ENCODE results near the gene KCTD16. TPM values are rescaled to one million over a fixed set of nuclear protein-coding genes. Genes with fewer than 3 reads are reported as not detected.

KCTD16 gene
- total and polyA plus RNA-seq, 2 donors (not counting 1 experiment from before 2014, with no cell fraction given) = not detected

GRCh38 chr5:144210655-144211054 lies 40.0 kb downstream of the KCTD16 start:
- TF ChIP-seq EZH2 (IDR thresholded peaks at IDR 0.05; ENCODE audit: borderline replicate concordance, insufficient read depth, low read depth, low read length, poor library complexity, severe bottlenecking) = no peak
- TF ChIP-seq, protein P1, sequence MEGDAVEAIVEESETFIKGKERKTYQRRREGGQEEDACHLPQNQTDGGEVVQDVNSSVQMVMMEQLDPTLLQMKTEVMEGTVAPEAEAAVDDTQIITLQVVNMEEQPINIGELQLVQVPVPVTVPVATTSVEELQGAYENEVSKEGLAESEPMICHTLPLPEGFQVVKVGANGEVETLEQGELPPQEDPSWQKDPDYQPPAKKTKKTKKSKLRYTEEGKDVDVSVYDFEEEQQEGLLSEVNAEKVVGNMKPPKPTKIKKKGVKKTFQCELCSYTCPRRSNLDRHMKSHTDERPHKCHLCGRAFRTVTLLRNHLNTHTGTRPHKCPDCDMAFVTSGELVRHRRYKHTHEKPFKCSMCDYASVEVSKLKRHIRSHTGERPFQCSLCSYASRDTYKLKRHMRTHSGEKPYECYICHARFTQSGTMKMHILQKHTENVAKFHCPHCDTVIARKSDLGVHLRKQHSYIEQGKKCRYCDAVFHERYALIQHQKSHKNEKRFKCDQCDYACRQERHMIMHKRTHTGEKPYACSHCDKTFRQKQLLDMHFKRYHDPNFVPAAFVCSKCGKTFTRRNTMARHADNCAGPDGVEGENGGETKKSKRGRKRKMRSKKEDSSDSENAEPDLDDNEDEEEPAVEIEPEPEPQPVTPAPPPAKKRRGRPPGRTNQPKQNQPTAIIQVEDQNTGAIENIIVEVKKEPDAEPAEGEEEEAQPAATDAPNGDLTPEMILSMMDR (IDR thresholded peaks at IDR 0.05) = no peak
- Histone ChIP-seq H3K4me1 (ENCODE audit: control insufficient read depth in 2 of 2, insufficient read depth in 2 of 2, low read length in 2 of 2) (no peaks in the 10 kb centered on the region), H3K79me2 (ENCODE audit: control insufficient read depth, insufficient read depth, low read length) (no peaks in the 10 kb centered on the region), H3K4me3 (ENCODE audit: control extremely low read depth in 1 of 5, extremely low read depth in 1 of 5, insufficient read depth in 1 of 5, low read depth in 2 of 5, low read length in 4 of 5) (no peak overlapping the region), H3K36me3 (replicated peaks in 1 of 2; ENCODE audit: control extremely low read depth in 1 of 2, control insufficient read depth in 1 of 2, extremely low read depth in 1 of 2, insufficient read depth in 2 of 2, low read length in 1 of 2) (no peaks in the 10 kb centered on the region), H2AFZ (ENCODE audit: insufficient read depth, low read depth, low read length, poor library complexity, severe bottlenecking) (no peak overlapping the region), H4K20me1 (ENCODE audit: control insufficient read depth, insufficient read depth, low read length, poor library complexity, severe bottlenecking) (no peaks in the 10 kb centered on the region), H3K9me3 (ENCODE audit: control extremely low read depth in 1 of 3, control insufficient read depth in 2 of 3, insufficient read depth in 1 of 3, low read length in 2 of 3) (no peaks in the 10 kb centered on the region), H3K9ac (ENCODE audit: low read length) (no peak overlapping the region), H3K27me3 (replicated peaks in 1 of 4; ENCODE audit: control extremely low read depth in 1 of 4, control insufficient read depth in 3 of 4, insufficient read depth in 4 of 4, low read length in 3 of 4) (peaks cover 0 to 24% (median 0%) of the 10 kb centered on the region in 4 experiments), H3K4me2 (replicated peaks; ENCODE audit: low read depth, low read length, poor library complexity, severe bottlenecking) (no peak overlapping the region), H3K27ac (ENCODE audit: low read length in 2 of 2) (no peak overlapping the region)
- intact Hi-C loops (cut with micrococcal nuclease) = no loop called here
- no CpG with 5 or more reads among the region's 1 CpG for WGBS (ENCODE audit: insufficient coverage)
- H3K9me3 Mint-ChIP-seq (ENCODE audit: insufficient read depth) = no peaks in the 10 kb centered on the region
- CTCF ChIA-PET = no interaction called here
- POLR2A ChIA-PET = no interaction called here
- DNase-seq = no peak
- H3K27me3 Mint-ChIP-seq = peaks cover 39% of the 10 kb centered on the region
- H3K4me3 Mint-ChIP-seq = no peak overlapping the region
- no peaks in the 10 kb centered on the region for H3K4me1 Mint-ChIP-seq
- no peak overlapping the region for H3K27ac Mint-ChIP-seq
- no peak for ATAC-seq (ENCODE audit: low read depth)

- 75% methylated on average over 2 of the region's 3 CpGs for WGBS (ENCODE audit: insufficient coverage)
- no peak overlapping the region for H3K9ac ChIP-seq (ENCODE audit: low read length)
- no peaks in the 10 kb centered on the region for H4K20me1 ChIP-seq (ENCODE audit: control insufficient read depth, insufficient read depth, low read length, poor library complexity, severe bottlenecking)
- H3K27me3 ChIP-seq (replicated peaks in 1 of 4; ENCODE audit: control extremely low read depth in 1 of 4, control insufficient read depth in 3 of 4, insufficient read depth in 4 of 4, low read length in 3 of 4) = peaks cover 0 to 4% (median 0%) of the 10 kb centered on the region in 4 experiments
- no peaks in the 10 kb centered on the region for H3K79me2 ChIP-seq (ENCODE audit: control insufficient read depth, insufficient read depth, low read length)
- no peak overlapping the region for H3K27ac Mint-ChIP-seq
- H3K36me3 ChIP-seq (replicated peaks in 1 of 2; ENCODE audit: control extremely low read depth in 1 of 2, control insufficient read depth in 1 of 2, extremely low read depth in 1 of 2, insufficient read depth in 2 of 2, low read length in 1 of 2) = no peaks in the 10 kb centered on the region
- intact Hi-C loops (cut with micrococcal nuclease) = no loop called here
- H3K4me3 Mint-ChIP-seq = no peak overlapping the region
- no peaks in the 10 kb centered on the region for H3K4me1 Mint-ChIP-seq
- H3K4me2 ChIP-seq (replicated peaks; ENCODE audit: low read depth, low read length, poor library complexity, severe bottlenecking) = no peak overlapping the region
- DNase-seq = no peak
- no peak overlapping the region for H2AFZ ChIP-seq (ENCODE audit: insufficient read depth, low read depth, low read length, poor library complexity, severe bottlenecking)
- H3K27ac ChIP-seq (ENCODE audit: low read length in 2 of 2) = no peak overlapping the region
- H3K9me3 ChIP-seq (ENCODE audit: control extremely low read depth in 1 of 3, control insufficient read depth in 2 of 3, insufficient read depth in 1 of 3, low read length in 2 of 3) = no peaks in the 10 kb centered on the region
- peaks cover 10% of the 10 kb centered on the region for H3K27me3 Mint-ChIP-seq
- ChIA-PET POLR2A (no interaction called here), CTCF (no interaction called here)
- no peak for ATAC-seq (ENCODE audit: low read depth)
- H3K4me3 ChIP-seq (ENCODE audit: control extremely low read depth in 1 of 5, extremely low read depth in 1 of 5, insufficient read depth in 1 of 5, low read depth in 2 of 5, low read length in 4 of 5) = no peak overlapping the region
- H3K9me3 Mint-ChIP-seq (ENCODE audit: insufficient read depth) = no peaks in the 10 kb centered on the region
- H3K4me1 ChIP-seq (ENCODE audit: control insufficient read depth in 2 of 2, insufficient read depth in 2 of 2, low read length in 2 of 2) = no peaks in the 10 kb centered on the region
- TF ChIP-seq EZH2 (IDR thresholded peaks at IDR 0.05; ENCODE audit: borderline replicate concordance, insufficient read depth, low read depth, low read length, poor library complexity, severe bottlenecking) = no peak
- TF ChIP-seq, protein P1 (IDR thresholded peaks at IDR 0.05) = no peak
Observed at GRCh38 chr5:144219869-144220268, 49.2 kb downstream of the KCTD16 start.
